Activated CD8-positive, alpha-beta memory T cell treated with anti-CD3 and anti-CD28 coated beads for 36 hours (primary cell): ENCODE results near the gene SLC35E4. TPM values are rescaled to one million over a fixed set of nuclear protein-coding genes. Genes with fewer than 3 reads are reported as not detected.

Source experiments
- CTCF ChIA-PET: fragments of 350-600 bp; sonication (Branson Sonifier 250); formaldehyde crosslinking; loops from one replicate; lab custom pipeline; 2021; ENCODE audit warnings: antibody characterized with exemption; lab: Charles Lee
- POLR2A ChIA-PET: fragments of 350-600 bp; sonication (Branson Sonifier 250); formaldehyde crosslinking; loops from one replicate; lab custom pipeline; 2021; ENCODE audit warnings: antibody characterized with exemption; lab: Charles Lee
- total RNA-seq, 2 experiments: library from RNA; stranded (reverse); gene quantifications; one replicate each; pipeline ENCODE4 v1.2.3, GENCODE V29; 2021

SLC35E4 gene
- total RNA-seq, 2 experiments from 2014 or later: 6.7 to 6.8 TPM

DNA sequence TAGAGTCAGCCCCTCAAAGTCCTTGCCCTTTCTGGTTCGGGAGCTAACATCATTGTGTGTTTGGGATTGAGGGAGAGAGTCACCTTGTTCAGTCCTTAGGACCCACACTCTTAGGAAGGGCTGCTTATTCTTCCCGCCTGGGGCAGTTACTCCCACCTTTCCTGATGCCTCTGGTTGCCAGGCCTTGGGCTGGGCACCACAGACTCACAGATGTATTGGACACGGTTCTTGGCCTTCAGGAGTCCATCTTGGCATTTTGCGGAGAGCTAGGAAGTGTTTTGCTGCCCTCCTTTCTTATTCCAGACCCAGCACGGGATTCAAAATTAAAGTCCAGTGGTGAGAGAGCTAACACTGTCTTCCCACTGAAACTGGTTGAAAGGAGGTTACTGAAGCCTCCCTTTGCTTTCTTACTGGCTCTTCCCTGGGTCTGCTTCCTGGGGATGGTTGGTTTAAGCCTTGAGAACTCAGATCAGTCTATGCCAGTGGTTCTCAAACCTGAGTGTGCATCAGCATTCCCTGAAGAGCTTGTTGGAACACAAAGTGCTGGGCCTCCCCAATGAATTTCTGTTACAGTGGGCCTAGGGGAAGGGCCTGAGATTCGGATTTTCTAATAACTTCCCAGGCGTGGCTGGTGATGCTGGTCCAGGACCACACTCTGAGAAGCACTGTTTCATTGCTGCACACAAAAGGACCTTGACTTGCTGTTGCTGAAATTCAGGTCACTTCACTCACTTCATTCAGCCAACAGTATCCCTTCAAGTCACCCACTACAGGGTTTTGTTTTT lies 60.5 kb downstream of the SLC35E4 start:
- CTCF ChIA-PET: interaction anchor here (1.1 to 1.7 kb wide), 2 partner anchors 9 to 59 kb away, joined by 5 to 7 read pairs; no protein-coding TSS in a partner anchor
- POLR2A ChIA-PET: interaction anchor here (0.5 kb wide), 1 partner anchor 20 kb away, joined by 3 read pairs; no protein-coding TSS in a partner anchor

Other genes with a start within 250 kb of the SLC35E4 start
- 1 to 10 TPM; 7.1 to 7.7 TPM for gene RNF215, start 248.4 kb upstream of the SLC35E4 start, total RNA-seq
- 1 to 10 TPM; 6.0 to 7.7 TPM for gene SEC14L2, start 238.8 kb upstream of the SLC35E4 start, total RNA-seq
- 100 to 1,000 TPM; 125 to 126 TPM for gene MTFP1, start 210.0 kb upstream of the SLC35E4 start, total RNA-seq
- gene SEC14L3, start 163.8 kb upstream of the SLC35E4 start, total RNA-seq: not detected
- gene SEC14L4, start 130.1 kb upstream of the SLC35E4 start, total RNA-seq: not detected
- not detected for gene SEC14L6, start 89.0 kb upstream of the SLC35E4 start, total RNA-seq
- not detected for gene GAL3ST1, start 61.1 kb upstream of the SLC35E4 start, total RNA-seq
- gene PES1, start 43.9 kb upstream of the SLC35E4 start, total RNA-seq: 100 to 1,000 TPM; 183 to 184 TPM
- under 1 TPM in 1 of 2 experiments, not detected in 1; 0.19 TPM for gene TCN2, start 28.6 kb upstream of the SLC35E4 start, total RNA-seq
- gene DUSP18, start 32.1 kb downstream of the SLC35E4 start, total RNA-seq: 10 to 100 TPM; 10.4 to 11.5 TPM
- gene OSBP2, start 59.1 kb downstream of the SLC35E4 start, total RNA-seq: under 1 TPM; 0.40 to 0.63 TPM